Nephron (organoid): ENCODE measurements around the gene NFKB1.

ENCODE experiments used
- H3K27ac Mint-ChIP-seq, 3 experiments: 2 replicates each; pipeline ENCODE4 v1.8.0; 2020; ENCODE audit warnings: mixed read lengths in 3 of 3, mild to moderate bottlenecking in 2 of 3, moderate library complexity in 1 of 3
- H3K27me3 Mint-ChIP-seq: 2 replicates; pipeline ENCODE4 v1.8.0; 2021; ENCODE audit warnings: low read depth, mild to moderate bottlenecking, moderate library complexity, mixed read lengths
- H3K36me3 Mint-ChIP-seq: 2 replicates; pipeline ENCODE4 v1.8.0; 2020; ENCODE audit warnings: low read depth, mixed read lengths
- H3K4me1 Mint-ChIP-seq: 2 replicates; pipeline ENCODE4 v1.8.0; 2020; ENCODE audit warnings: mixed read lengths
- H3K4me3 Mint-ChIP-seq, 3 experiments: 2 replicates each; pipeline ENCODE4 v1.8.0; 2020; ENCODE audit warnings: mild to moderate bottlenecking in 3 of 3, mixed read lengths in 3 of 3, moderate library complexity in 2 of 3
- H3K9me3 Mint-ChIP-seq: 2 replicates; pipeline ENCODE4 v1.8.0; 2020; ENCODE audit warnings: mixed read lengths
- CTCF ChIP-seq, 3 experiments: fragments of 200-600 bp; sonication (generic); IDR thresholded peaks; one replicate each; pipeline ENCODE4 v1.5.0; 2021; ENCODE audit warnings: antibody characterized with exemption in 3 of 3; ENCODE audit not compliant: unreplicated experiment in 3 of 3

NFKB1 gene

GRCh38 chr4:102589743-102590142, 88.6 kb downstream of the NFKB1 start:
- peaks cover 74% of the 10 kb centered on the region for H3K36me3 Mint-ChIP-seq
- peaks cover 20% of the 10 kb centered on the region for H3K9me3 Mint-ChIP-seq
- no peak overlapping the region for H3K27ac Mint-ChIP-seq
- H3K4me3 Mint-ChIP-seq = no peak overlapping the region
- no peak for TF ChIP-seq CTCF (IDR thresholded peaks at IDR 0.05; ENCODE audit: unreplicated experiment in 3 of 3)
- no peaks in the 10 kb centered on the region for H3K4me1 Mint-ChIP-seq
- H3K27me3 Mint-ChIP-seq = no peaks in the 10 kb centered on the region

GRCh38 chr4:102592256-102592655, 91.1 kb downstream of the NFKB1 start:
- Mint-ChIP-seq H3K4me1 (peaks cover 5% of the 10 kb centered on the region), H3K27ac (no peak overlapping the region), H3K27me3 (no peaks in the 10 kb centered on the region), H3K4me3 (no peak overlapping the region), H3K36me3 (peaks cover 78% of the 10 kb centered on the region), H3K9me3 (peaks cover 20% of the 10 kb centered on the region)
- TF ChIP-seq CTCF (IDR thresholded peaks at IDR 0.05; ENCODE audit: unreplicated experiment in 3 of 3) = no peak

- H3K27ac Mint-ChIP-seq = no peak overlapping the region
- no peak overlapping the region for H3K4me3 Mint-ChIP-seq
- no peaks in the 10 kb centered on the region for H3K27me3 Mint-ChIP-seq
- peaks cover 20% of the 10 kb centered on the region for H3K9me3 Mint-ChIP-seq
- H3K4me1 Mint-ChIP-seq = peaks cover 14% of the 10 kb centered on the region
- no peak for TF ChIP-seq CTCF (IDR thresholded peaks at IDR 0.05; ENCODE audit: unreplicated experiment in 3 of 3)
- H3K36me3 Mint-ChIP-seq = peaks cover 78% of the 10 kb centered on the region
Measured at GRCh38 chr4:102593147-102593546, 92.0 kb downstream of the NFKB1 start.

GRCh38 chr4:102594000-102594399, 92.8 kb downstream of the NFKB1 start:
- H3K4me3 Mint-ChIP-seq = no peak overlapping the region
- peaks cover 20% of the 10 kb centered on the region for H3K9me3 Mint-ChIP-seq
- H3K36me3 Mint-ChIP-seq = peaks cover 82% of the 10 kb centered on the region
- H3K27ac Mint-ChIP-seq = no peak overlapping the region
- peaks cover 19% of the 10 kb centered on the region for H3K4me1 Mint-ChIP-seq
- TF ChIP-seq CTCF (IDR thresholded peaks at IDR 0.05; ENCODE audit: unreplicated experiment in 3 of 3) = no peak
- no peaks in the 10 kb centered on the region for H3K27me3 Mint-ChIP-seq

GRCh38 chr4:102596532-102596931, 95.4 kb downstream of the NFKB1 start:
- peaks cover 75% of the 10 kb centered on the region for H3K36me3 Mint-ChIP-seq
- H3K4me1 Mint-ChIP-seq = peaks cover 24% of the 10 kb centered on the region
- H3K9me3 Mint-ChIP-seq = peaks cover 7% of the 10 kb centered on the region
- H3K27ac Mint-ChIP-seq = no peak overlapping the region
- TF ChIP-seq CTCF (IDR thresholded peaks at IDR 0.05; ENCODE audit: unreplicated experiment in 3 of 3) = no peak
- H3K27me3 Mint-ChIP-seq = no peaks in the 10 kb centered on the region
- no peak overlapping the region for H3K4me3 Mint-ChIP-seq

GRCh38 chr4:102598086-102598761, 97.1 kb downstream of the NFKB1 start:
- H3K4me3 Mint-ChIP-seq = peak overlapping the region in 1 of 3 experiments; percentile 18
- no peaks in the 10 kb centered on the region for H3K27me3 Mint-ChIP-seq
- peaks cover 67% of the 10 kb centered on the region for H3K36me3 Mint-ChIP-seq
- H3K4me1 Mint-ChIP-seq = peaks cover 24% of the 10 kb centered on the region
- no peaks in the 10 kb centered on the region for H3K9me3 Mint-ChIP-seq
- TF ChIP-seq CTCF (IDR thresholded peaks at IDR 0.05; ENCODE audit: unreplicated experiment in 3 of 3) = no peak
- peak overlapping the region; percentile 50 to 74 (median 61) for H3K27ac Mint-ChIP-seq
